ENCODE results near the gene C1R. TPM values are rescaled to one million over a fixed set of nuclear protein-coding genes. Genes with fewer than 3 reads are reported as not detected.

The C1R gene
- total RNA-seq, 4 donors from 2014 or later: 68.5 to 154 (median 125) TPM

DNA sequence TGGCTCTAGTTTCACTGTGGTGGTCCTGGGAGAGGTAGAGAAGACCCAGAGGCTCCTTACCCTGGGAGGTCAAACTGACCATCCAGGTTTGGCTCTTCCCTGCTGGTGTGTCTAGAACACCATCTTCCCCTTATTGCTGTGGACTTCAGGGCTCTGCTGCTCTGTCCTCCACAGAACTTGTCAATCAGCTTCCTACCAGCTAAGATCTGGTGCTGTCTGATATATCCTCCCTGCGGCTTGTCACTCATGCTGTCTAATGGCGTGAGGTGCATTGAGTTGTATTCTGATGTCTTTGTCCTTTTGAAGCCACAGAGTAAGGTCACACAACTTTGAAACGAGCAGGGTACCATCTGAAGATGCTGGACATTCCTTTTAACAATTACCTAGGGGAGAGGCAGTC is 24.0 kb upstream of the C1R start:
- 93% methylated on average over 3 of the region's 3 CpGs; no CpG with 5 or more reads in 1 of the 2 donors for WGBS, 2 donors (ENCODE audit: low coverage in 1 of 2)
- Histone ChIP-seq H3K4me1 (peaks cover 0 to 7% (median 0%) of the 10 kb centered on the region in 4 donors), H3K27me3 (no peaks in the 10 kb centered on the region), H3K4me3 (no peak overlapping the region), H3K9me3 (no peaks in the 10 kb centered on the region), H3K27ac (no peak overlapping the region), H3K36me3 (no peaks in the 10 kb centered on the region)
- no peak for TF ChIP-seq POLR2AphosphoS5 (IDR thresholded peaks at IDR 0.05)
- TF ChIP-seq, protein P1, sequence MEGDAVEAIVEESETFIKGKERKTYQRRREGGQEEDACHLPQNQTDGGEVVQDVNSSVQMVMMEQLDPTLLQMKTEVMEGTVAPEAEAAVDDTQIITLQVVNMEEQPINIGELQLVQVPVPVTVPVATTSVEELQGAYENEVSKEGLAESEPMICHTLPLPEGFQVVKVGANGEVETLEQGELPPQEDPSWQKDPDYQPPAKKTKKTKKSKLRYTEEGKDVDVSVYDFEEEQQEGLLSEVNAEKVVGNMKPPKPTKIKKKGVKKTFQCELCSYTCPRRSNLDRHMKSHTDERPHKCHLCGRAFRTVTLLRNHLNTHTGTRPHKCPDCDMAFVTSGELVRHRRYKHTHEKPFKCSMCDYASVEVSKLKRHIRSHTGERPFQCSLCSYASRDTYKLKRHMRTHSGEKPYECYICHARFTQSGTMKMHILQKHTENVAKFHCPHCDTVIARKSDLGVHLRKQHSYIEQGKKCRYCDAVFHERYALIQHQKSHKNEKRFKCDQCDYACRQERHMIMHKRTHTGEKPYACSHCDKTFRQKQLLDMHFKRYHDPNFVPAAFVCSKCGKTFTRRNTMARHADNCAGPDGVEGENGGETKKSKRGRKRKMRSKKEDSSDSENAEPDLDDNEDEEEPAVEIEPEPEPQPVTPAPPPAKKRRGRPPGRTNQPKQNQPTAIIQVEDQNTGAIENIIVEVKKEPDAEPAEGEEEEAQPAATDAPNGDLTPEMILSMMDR (IDR thresholded peaks at IDR 0.05): no peak
- TF ChIP-seq EP300 (IDR thresholded peaks at IDR 0.05; ENCODE audit: low read depth): no peak
- no peak for TF ChIP-seq POLR2A (IDR thresholded peaks at IDR 0.05)
- in situ Hi-C loops (cut with MboI; ENCODE audit: low pct_ligation_motif_present in 1 of 4, low pct_unique_long_range_greater_than_20kb in 1 of 4, low sequenced_read_pairs in 3 of 4) (loop anchor here in 3 of 4 donors (25.0 kb wide), 2 partner anchors 179 to 204 kb away; partner anchors contain the start of genes ATN1 (in 2 of the 3), C12orf57 (in 2 of the 3), RNU7-1 (in 2 of the 3) and ENO2 (in 1 of the 3)), intact Hi-C loops (cut with DNase I; ENCODE audit: low total_unique reads) (no loop called here)
- no peak for DNase-seq

DNA sequence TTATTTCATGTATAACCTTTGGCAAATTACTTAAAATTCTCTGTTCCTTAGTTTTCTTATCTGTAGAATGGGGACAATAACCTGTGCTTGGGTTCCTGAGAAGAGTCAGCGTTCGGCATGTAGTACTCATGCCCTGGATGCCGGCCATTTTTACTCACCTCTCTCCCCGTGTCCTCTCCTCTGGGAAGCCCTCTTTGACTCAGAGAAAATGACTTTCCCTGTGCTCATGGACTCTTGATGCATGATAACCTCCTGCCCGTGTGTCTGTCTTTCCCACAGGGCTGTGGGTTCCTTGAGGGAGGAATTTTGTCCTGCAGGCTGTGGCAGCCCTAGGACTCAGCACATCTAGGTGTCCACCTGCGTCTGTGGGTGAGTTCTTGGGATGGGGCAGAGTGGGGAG is 22.6 kb upstream of the C1R start:
- H3K4me3 ChIP-seq: no peak overlapping the region
- H3K27me3 ChIP-seq: no peaks in the 10 kb centered on the region
- H3K27ac ChIP-seq: no peak overlapping the region
- H3K4me1 ChIP-seq: peaks cover 0 to 7% (median 0%) of the 10 kb centered on the region in 4 donors
- no peak for DNase-seq
- intact Hi-C loops (cut with DNase I; ENCODE audit: low total_unique reads): no loop called here
- H3K9me3 ChIP-seq: no peaks in the 10 kb centered on the region
- in situ Hi-C loops (cut with MboI; ENCODE audit: low pct_ligation_motif_present in 1 of 4, low pct_unique_long_range_greater_than_20kb in 1 of 4, low sequenced_read_pairs in 3 of 4): loop anchor here in 3 of 4 donors (25.0 kb wide), 2 partner anchors 178 to 203 kb away; partner anchors contain the start of genes ATN1 (in 2 of the 3), C12orf57 (in 2 of the 3), RNU7-1 (in 2 of the 3) and ENO2 (in 1 of the 3)
- 94 to 100% methylated on average over 2 to 6 of the region's 6 CpGs for WGBS, 2 donors (ENCODE audit: low coverage in 1 of 2)
- no peak for TF ChIP-seq POLR2A (IDR thresholded peaks at IDR 0.05)
- TF ChIP-seq EP300 (IDR thresholded peaks at IDR 0.05; ENCODE audit: low read depth): no peak
- no peaks in the 10 kb centered on the region for H3K36me3 ChIP-seq

DNA sequence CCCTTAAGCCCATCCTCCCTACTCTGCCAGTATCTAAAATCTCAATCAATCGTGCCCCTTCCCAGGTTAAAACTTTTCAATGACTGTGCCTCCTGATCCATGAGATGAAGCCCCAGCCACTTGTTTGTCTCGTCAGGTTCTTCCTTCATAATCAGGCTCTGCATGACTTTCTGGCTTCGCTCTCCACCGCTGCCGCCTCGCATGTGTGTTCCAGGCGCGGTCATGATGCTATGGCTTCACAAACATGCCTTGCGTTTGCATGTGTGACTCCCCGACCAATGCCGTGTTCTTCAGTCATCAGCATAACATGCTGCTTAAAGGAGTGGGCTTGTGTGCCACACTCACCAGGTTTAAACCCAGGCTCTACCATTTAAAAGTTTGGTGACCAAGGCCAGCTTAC is 21.8 kb upstream of the C1R start:
- DNase-seq: no peak
- 92% methylated on average over 11 of the region's 11 CpGs; no CpG with 5 or more reads in 1 of the 2 donors for WGBS, 2 donors (ENCODE audit: low coverage in 1 of 2)
- Histone ChIP-seq H3K36me3 (no peaks in the 10 kb centered on the region), H3K27ac (no peak overlapping the region), H3K9me3 (no peaks in the 10 kb centered on the region), H3K4me3 (no peak overlapping the region), H3K4me1 (peaks cover 4 to 14% (median 5%) of the 10 kb centered on the region in 4 donors), H3K27me3 (no peaks in the 10 kb centered on the region)
- TF ChIP-seq POLR2A (IDR thresholded peaks at IDR 0.05): no peak
- TF ChIP-seq POLR2AphosphoS5 (IDR thresholded peaks at IDR 0.05): no peak
- TF ChIP-seq EP300 (IDR thresholded peaks at IDR 0.05; ENCODE audit: low read depth): no peak
- TF ChIP-seq, protein P1 (IDR thresholded peaks at IDR 0.05): no peak
- intact Hi-C loops (cut with DNase I; ENCODE audit: low total_unique reads): no loop called here
- in situ Hi-C loops (cut with MboI; ENCODE audit: low pct_ligation_motif_present in 1 of 4, low pct_unique_long_range_greater_than_20kb in 1 of 4, low sequenced_read_pairs in 3 of 4): loop anchor here in 3 of 4 donors (25.0 kb wide), 2 partner anchors 177 to 202 kb away; partner anchors contain the start of genes ATN1 (in 2 of the 3), C12orf57 (in 2 of the 3), RNU7-1 (in 2 of the 3) and ENO2 (in 1 of the 3)

DNA sequence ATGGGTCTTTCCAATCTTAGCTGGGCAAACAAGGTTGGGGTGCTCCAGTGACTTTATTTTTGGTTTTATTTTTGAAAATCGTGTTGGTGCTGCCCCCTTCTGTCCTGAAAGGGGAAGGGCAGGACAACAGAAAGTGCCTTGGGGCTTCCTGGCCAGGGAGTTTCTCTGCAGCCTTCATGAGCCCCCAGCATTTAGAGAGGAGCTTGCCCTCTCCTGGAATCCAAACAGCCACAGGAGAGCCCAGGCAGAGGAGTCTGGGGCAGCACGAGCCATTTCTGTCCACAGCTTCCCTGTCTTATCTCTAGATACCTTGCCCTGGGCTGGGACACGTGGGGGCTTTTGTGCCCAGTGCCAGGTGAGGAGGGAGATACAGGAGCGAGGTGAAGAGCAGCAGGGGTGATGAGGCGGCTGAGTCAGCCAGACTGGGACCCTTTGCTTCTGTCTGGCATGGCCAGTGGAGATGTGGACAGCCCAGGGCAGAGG is 21.2 kb upstream of the C1R start:
- 48% methylated on average over 5 of the region's 5 CpGs; no CpG with 5 or more reads in 1 of the 2 donors for WGBS, 2 donors (ENCODE audit: low coverage in 1 of 2)
- in situ Hi-C loops (cut with MboI; ENCODE audit: low pct_ligation_motif_present in 1 of 4, low pct_unique_long_range_greater_than_20kb in 1 of 4, low sequenced_read_pairs in 3 of 4) (loop anchor here in 3 of 4 donors (25.0 kb wide), 2 partner anchors 176 to 201 kb away; partner anchors contain the start of genes ATN1 (in 2 of the 3), C12orf57 (in 2 of the 3), RNU7-1 (in 2 of the 3) and ENO2 (in 1 of the 3)), intact Hi-C loops (cut with DNase I; ENCODE audit: low total_unique reads) (no loop called here)
- Histone ChIP-seq H3K27ac (no peak overlapping the region), H3K9me3 (no peaks in the 10 kb centered on the region), H3K36me3 (no peaks in the 10 kb centered on the region), H3K27me3 (no peaks in the 10 kb centered on the region), H3K4me1 (peaks cover 4 to 14% (median 5%) of the 10 kb centered on the region in 4 donors), H3K4me3 (no peak overlapping the region)
- TF ChIP-seq, protein P1 (IDR thresholded peaks at IDR 0.05): peak; percentile 80 to 92 (median 87)
- TF ChIP-seq EP300 (IDR thresholded peaks at IDR 0.05; ENCODE audit: low read depth): no peak
- peak; percentile 28 for DNase-seq
